Suppressor macrophage treated with lipopolysaccharide for 4 hours (primary cell): ENCODE data around the gene ZFP2.
"Not testable (repeated sequence)": the region's sequence is repeated elsewhere in the genome, so short reads cannot be mapped to it uniquely, and the experiment has no call there.

Source experiments
- DNase-seq: peaks from one replicate; pipeline ENCODE4 v3.0.0-alpha.2; 2020

Gene ZFP2

GRCh38 chr5:178895615-178896571, at the start of gene ZFP2:
TSS of gene ZFP2 (plus strand) at chr5:178895913. CDS start at chr5:178931314, 35,401 bp downstream.
- peak; percentile 9 for DNase-seq

DNA sequence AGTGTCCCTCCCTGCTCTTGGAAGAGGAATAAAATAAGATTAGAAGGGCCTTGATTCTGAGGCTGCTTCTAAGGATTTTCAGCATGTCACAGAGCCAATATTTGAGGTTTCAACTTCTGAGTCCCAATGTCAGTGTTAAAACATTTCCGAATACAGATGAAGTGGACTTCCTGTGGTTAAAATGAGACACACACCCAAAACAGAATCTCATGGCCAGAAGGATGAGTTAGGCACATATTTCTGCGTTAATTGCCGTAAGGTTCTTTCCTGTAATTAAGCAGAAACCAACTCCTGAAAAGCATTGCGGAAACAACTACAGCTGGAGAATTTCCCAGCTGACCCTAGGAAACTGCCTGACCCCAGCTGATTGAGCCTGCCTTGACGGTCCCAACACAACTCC, 46.4 kb upstream of the ZFP2 start:
- DNase-seq = no peak

DNA sequence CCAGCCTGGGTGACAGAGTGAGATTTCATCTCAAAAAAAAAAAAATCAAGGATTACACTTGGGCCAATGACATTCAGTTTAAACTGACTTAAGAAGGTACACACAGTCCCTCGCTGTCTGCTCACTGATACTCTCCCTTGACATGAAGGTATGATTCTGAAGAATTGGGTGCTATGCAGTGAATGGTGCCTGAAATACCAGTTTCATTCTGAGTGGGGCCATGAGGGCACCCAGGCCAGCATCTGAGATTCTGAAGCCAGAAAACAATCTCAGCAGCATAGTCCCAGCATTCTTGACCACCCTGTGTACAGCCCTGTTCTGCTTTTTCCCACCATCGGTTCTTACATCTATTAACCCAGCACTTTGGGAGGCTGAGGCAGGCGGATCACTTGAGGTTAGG, 43.8 kb upstream of the ZFP2 start:
- DNase-seq = no peak

DNA sequence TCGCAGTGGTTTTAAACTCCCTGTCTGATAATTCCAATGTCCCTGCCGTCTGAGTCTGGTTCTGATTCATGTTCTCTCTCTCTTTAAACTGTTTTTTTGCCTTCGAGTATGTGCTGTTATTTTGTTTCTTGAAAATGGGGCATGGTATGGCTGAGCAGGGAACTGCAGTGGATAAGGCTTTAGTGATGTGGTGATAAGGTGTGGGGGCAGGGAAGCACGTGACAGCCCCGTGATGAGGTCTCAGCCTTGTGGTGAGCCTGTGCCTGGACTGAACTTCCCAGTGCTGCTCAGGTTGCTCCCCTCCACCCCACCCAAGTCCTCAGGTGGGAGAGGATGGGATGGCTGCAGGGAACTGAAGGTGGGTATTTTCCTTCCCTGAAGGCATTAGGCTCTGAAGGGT, 41.4 kb upstream of the ZFP2 start:
- no peak for DNase-seq

GRCh38 chr5:178859625-178860521, 35.8 kb upstream of the ZFP2 start, which contains the start of gene ZNF354B:
TSS of gene ZNF354B (plus strand) at chr5:178859953. CDS start at chr5:178861048, 1,095 bp downstream.
- DNase-seq = peak; percentile 96

- not testable (repeated sequence) for DNase-seq
These were observed 35.1 kb upstream of the ZFP2 start for GRCh38 chr5:178860615-178861014.

DNA sequence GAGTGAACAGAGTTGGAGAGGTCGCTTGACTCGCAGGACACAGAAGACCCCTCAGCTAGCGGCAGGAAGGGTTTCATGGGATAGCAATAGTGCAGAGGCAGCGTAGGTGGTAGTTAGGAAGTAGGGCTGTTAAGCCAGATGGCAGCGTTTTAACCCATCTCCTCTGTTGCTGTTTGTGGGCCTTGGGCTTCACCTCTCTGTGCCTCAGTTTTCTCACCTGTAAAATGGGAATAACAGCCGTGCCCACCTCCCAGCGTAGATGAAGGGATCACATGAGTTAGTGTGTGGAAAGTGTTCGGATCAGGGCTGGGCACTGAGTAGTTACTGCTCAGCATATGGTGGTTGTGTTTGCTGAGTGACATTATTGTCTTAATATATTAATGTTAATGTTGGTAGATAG, 34.1 kb upstream of the ZFP2 start:
- no peak for DNase-seq

DNA sequence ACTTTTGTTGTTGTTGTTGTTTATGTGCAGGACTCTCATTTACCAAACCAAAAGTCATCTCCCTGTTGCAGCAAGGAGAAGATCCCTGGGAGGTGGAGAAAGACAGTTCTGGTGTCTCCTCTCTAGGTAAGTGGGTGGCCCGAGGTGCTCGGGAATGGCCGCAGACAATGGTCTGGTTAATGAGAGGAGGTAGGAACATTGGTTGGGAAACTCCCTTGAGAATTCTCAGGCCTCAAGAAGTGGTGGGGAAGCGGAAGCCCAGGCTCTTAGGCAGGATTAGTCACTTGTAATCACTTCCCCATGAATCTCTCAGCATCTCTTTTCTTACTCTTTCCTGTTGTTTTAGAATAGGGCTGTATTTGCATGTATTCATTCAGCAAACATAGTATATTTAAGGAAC, 28.8 kb upstream of the ZFP2 start:
- peak; percentile 22 for DNase-seq

GRCh38 chr5:178869577-178869976, 26.1 kb upstream of the ZFP2 start:
- peak; percentile 5 for DNase-seq

DNA sequence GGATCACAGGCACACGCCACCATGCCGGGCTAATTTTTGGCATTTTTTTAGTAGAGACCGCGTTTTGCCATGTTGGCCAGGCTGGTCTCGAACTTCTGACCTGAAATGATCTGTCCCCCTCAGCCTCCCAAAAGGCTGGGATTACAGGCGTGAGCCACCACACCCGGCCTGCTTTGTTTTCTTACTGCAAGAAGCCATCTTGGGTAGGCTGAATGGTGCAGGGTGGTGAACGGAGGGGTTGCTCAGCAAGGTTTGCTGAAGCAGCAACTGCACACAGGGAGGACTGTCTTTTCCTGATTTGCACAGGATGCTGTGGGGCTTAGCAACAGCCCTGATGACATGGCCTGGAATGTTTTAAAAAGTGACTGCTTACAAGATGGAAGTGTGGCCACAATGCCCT, 25.3 kb upstream of the ZFP2 start:
- DNase-seq = no peak

DNA sequence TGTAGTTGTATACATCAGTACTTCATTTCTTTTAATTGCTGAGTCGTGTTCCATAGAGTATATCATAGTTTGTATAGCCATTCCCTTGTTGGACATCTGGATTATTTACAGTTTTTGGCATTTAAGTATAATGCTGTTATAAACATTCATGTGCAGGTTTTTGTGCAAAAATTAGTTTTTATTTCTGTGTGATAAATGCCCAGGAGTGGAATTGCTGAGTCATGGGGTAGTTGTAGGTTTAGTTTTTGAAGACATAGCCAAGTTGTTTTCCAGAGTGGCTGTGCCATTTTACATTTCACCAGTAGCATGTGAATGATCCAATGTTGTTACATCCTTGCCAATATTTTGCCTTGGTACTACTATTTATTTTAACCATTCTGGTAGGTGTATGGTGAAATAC, 23.4 kb upstream of the ZFP2 start:
- no peak for DNase-seq

- not testable (repeated sequence) for DNase-seq
These were observed 12.5 kb upstream of the ZFP2 start for GRCh38 chr5:178883115-178883694.

DNA sequence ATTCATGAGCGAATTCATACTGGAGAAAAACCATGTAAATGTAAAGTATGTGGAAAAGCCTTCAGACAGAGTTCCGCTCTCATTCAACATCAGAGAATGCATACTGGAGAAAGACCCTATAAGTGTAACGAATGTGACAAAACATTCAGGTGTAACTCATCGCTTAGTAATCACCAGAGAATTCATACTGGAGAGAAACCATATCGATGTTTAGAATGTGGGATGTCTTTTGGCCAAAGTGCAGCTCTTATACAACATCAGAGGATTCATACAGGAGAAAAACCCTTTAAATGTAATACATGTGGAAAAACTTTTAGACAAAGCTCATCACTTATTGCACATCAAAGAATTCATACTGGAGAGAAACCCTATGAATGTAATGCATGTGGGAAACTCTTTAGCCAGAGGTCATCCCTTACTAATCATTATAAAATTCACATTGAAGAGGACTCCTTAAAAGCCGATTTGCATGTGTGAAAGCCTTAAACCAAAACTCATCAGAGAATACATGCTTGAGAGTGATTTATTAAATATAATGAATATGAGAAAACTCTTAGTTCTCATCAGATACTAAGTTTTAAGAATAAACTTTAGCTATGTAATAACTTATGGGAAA, 11.8 kb upstream of the ZFP2 start:
- no peak for DNase-seq

GRCh38 chr5:178899289-178899688, 3.6 kb downstream of the ZFP2 start:
- DNase-seq = no peak

DNA sequence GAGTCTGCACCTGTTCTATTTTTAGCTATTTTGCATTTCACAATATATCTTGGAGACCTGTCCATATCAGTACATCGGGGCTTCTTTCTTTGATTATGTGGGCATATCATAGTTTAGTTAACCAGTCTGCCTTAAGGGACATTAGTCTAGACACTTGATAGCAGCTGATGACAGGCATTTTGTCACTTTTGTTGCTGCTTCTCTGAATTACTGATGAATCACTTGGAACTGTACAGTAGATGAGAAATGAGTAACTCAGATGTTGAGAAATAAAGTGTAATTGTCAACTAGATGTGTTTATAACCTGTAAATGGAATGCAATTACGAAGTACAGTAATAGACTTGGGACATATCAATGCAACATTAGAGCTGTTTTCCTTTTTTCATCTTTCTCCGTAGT, 7.1 kb downstream of the ZFP2 start:
- DNase-seq = no peak

- DNase-seq = no peak
These were observed 36.4 kb downstream of the ZFP2 start for GRCh38 chr5:178931846-178932760.

DNA sequence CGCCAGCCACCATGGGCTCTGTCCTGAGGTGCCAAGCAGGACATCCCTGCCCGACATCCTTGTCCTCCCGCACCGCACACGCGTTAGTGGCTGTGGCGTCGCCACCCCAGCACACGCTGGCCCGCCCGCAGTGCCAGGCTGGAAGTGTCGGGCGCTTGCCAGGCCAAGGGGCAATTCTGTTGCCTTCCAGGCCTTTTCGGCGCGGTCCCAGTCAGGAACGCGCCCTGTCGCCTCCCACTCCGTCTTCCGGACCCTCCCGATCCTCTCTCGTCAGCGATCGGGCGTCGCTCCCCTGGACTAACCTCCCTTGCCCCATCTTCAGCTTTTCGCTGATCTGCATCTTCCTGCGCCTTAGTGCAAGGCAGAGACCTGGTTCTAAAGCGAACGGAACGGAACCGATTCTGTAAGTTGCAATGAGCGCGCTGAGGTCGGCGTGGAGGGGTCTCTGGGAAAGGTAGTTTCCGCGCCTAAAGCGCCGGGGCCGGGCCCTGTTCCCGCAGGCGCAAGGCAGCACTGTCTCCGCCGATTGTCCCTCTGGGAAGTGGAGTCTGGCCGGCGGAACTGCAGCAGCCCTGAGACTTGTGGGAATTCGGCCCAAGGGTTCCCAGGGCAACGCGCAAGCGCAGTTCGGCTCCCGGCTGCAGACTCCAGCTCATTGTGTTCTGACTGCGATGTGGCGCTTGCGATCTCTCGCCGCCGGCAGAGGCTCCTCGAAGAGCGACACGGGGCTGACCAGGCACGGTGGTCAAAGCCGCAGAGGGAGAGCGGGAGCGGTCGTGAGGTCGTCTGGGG, 45.1 kb downstream of the ZFP2 start, which contains the start of gene ZNF454:
Gene ZNF454, plus strand, starts transcription at position 630 of the 792 bp plus-strand sequence. CDS start 1,594 bp downstream, outside the sequence.
- no peak for DNase-seq

DNA sequence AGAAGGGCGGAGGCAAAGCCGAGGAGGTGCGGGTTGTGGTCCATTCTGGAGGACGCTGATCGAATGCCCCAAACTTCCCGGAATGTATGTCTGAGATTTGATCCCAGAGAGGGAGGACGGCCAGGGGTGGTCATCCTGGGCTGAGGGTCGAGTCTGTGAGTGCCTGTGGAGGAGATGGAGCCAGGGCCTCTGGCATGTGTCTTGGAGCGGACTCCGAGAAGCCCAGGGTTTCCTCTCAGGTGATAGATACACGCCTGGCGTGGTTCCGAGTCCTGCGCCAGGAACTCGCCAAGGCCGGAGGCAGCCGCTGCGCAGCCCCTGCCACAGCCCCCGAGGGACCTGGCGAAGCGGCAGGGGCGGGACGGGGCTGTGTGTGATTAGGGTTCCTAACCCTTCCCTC, 45.6 kb downstream of the ZFP2 start:
- DNase-seq = no peak

DNA sequence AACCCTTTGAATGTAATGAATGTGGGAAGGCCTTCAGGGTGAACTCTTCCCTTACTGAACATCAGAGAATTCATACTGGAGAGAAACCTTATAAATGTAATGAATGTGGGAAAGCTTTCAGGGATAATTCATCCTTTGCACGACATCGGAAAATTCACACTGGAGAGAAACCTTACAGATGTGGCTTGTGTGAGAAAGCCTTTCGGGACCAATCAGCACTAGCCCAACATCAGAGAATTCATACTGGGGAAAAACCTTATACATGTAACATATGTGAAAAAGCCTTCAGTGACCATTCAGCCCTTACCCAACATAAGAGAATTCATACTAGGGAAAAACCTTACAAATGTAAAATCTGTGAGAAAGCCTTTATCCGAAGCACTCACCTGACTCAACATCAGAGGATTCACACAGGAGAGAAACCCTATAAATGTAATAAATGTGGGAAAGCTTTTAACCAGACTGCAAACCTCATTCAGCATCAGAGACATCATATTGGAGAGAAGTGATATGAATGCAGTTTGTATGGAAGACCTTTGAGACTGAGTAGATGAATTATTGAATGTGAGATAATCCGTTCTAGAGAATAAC, 69.8 kb downstream of the ZFP2 start:
- no peak for DNase-seq

DNA sequence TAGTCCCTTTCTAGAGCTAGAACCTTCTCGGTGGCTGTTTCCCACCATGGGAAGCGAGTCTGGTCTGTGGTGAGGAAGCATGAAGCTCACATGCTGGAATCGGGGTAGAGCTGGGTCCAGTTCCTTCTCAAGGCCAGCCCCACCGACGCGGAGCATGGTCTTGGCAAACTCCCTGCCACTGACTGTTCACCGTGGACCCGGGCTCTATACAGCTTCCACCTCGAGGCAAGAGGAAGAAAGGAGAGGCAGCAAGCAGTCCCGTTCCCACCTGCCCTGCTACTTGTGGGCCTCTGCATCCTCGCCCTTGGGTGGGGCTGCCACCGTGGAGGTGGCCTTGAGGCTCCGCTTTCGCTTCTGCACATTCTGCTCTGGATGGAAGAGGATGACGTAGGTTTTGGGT, 85.7 kb downstream of the ZFP2 start:
- no peak for DNase-seq
